ENCODE results near the gene CCDC116.
A peak's percentile ranks its signal among the peaks of the same experiment; 100 is the strongest.
"Not testable (repeated sequence)": the region's sequence is repeated elsewhere in the genome, so short reads cannot be mapped to it uniquely, and the experiment has no call there.

The CCDC116 gene

DNA sequence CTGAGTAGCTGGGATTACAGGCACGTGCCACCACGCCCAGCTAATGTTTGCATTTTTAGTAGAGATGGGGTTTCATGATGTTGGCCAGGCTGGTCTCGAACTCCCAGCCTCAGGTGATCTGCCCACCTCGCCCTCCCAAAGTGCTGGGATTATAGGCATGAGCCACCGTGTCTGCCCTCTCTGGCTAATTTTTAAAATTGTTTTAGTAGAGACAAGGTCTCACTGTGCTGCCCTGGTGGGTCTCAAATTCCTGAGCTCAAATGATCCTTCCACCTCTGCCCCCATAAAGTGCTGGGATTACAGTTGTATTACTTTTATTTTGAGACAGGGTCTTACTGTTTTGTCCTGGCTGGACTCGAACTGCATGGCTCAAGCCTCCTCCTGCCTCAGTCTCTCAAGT, 13.0 kb downstream of the CCDC116 start:
- not testable (repeated sequence) for H3K4me3 ChIP-seq (ENCODE audit: low read depth, low read length); DNase-seq (ENCODE audit: low read depth)

DNA sequence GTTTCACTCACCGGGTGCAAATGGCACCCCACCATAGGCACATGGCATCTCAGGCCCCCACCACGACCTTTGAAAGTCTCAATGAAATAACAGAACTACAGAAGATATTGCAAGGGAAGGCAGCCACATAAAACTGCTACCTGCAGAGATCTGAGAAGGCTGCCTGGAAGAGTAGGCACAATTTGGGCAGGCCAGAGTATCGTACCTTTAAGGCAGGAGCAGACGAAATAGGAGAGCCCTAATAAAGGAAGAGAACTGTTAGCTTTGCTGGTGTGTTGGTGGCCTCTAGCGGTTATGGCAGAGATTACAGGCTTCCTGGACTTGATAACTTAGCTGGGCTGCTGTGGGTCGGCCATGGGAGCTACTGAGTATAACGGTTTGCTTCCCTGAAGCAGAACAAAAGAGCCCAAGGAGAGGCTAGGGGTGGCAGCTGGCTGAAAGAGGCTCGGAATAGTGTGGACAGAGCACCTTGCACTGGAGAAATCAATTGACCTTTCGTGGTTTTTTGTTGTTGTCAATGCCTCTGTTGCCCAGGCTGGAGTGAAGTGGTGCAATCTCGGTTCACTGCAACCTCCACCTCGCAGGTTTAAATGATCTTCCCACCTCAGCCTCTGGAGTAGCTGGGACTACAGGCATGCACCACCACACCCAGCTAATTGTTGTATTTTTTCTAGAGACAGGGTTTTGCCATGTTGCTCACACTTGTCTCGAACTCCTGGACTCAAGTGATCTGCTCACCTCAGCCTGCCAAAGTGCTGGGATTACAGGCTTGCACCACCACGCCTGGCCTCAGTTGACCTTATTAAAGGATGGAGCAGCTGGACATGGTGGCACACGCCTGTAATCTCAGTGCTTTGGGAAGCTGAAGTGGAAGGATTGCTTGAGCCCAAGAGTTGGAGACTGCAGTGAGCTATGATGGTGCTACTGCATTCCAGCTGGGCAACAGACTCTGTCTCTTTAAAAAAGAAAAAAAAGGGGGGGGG, 14.3 kb downstream of the CCDC116 start:
- no peak overlapping the region for H3K4me3 ChIP-seq (ENCODE audit: low read depth, low read length)
- DNase-seq (ENCODE audit: low read depth) = no peak

DNA sequence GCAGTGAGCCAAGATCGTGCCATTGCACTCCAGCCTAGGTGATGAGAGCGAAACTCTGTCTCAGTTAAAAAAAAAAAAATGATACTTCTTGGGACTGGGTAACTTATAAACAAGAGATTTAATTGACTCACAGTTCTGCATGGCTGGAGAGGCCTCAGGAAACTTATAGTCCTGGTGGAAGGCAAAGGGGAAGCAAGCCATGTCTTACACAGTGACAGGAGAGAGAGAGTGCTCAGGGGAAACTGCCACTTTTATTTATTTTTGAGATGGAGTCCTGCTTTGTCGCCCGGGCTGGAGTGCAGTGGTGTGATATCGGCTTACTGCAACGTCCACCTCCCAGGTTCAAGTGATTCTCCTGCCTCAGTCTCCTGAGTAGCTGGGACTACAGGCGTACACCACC, 17.7 kb downstream of the CCDC116 start:
- H3K4me3 ChIP-seq (ENCODE audit: low read depth, low read length) = no peak overlapping the region
- DNase-seq (ENCODE audit: low read depth) = no peak

DNA sequence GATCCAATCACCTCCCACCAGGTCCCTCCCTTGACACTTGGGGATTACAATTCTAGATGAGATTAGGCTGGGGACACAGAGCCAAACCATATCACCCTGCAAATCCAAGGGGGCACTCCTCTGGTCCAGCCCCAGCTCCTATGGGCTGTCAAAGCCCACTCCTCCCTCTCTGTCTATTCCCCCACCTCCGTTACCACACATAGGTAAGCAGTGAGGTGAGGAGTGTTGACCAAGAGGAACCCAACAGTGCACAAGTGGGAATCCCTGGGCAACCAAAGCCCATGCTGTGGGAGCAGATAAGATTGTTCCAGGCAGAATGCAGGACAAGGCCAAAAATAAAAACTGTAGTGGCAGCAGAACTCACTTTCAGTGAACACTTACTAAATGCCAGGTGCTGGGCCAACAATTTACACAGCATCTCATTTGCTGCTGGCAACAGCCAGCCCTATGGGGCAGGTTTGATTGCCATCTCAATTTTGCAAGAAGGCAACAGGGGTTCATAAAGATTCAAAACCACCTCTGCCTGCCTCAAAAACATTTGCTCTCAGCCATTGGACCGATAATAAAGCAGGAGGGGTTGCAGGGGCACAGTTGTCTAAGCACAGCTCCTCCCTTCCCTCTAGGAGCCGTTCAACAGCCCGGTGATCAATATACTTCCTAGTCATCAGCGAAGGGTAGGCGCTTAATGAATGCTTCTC, 18.4 kb downstream of the CCDC116 start:
- DNase-seq (ENCODE audit: low read depth) = no peak
- peak overlapping the region; percentile 79 for H3K4me3 ChIP-seq (ENCODE audit: low read depth, low read length)

DNA sequence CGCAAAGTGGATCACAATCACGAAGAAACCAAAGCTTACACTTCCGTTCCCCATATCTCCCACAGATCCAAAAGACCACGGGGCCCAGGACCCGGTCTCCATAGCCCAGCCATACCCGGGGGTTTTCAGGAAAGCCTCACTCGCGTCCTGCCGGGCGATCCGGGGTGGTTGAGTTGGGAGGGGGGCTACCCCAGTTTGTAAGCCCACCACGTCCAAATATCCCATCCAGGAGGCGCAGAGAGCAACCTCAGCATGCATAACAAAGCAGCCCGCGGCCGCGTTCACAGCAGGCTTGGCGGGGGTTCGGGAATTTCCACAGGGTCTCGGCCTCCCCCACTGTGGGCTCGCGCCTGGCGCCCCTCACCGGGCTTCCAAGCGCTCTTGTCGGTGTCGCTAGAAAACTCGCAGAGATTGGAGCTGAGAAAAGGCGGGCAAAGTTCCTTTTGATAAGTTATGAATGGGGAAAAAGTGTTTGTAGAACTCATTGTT, 19.0 kb downstream of the CCDC116 start:
- no peak for DNase-seq (ENCODE audit: low read depth)
- peak overlapping the region; percentile 79 for H3K4me3 ChIP-seq (ENCODE audit: low read depth, low read length)

DNA sequence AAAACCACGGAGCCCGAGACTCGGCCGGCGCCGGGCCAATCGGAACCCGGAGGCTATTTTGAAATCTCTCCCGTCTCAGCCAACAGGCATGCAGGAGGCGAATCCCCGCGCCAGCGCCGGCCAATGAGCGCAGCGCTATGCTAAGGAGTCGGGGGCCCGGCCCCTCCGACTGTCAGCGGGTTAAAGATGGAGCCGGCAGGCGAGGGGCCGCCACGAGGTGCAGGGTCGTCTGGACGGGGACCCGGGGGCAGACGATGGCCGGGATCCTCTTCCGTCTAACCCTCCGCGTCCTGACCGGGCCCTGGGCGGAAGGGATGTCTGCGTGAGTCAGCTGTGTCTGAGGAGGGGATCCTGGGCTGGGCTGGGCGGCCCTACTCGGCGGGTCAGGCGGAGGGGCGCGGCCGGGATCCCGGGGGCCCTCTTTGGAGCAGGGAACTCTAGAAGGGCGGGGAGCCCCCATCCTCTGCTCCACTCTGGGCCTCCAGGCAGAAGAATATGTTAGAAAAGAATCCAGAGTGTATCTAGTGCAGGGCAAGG, 19.5 kb downstream of the CCDC116 start:
- DNase-seq (ENCODE audit: low read depth) = peak; percentile 53
- peak overlapping the region; percentile 79 for H3K4me3 ChIP-seq (ENCODE audit: low read depth, low read length)

DNA sequence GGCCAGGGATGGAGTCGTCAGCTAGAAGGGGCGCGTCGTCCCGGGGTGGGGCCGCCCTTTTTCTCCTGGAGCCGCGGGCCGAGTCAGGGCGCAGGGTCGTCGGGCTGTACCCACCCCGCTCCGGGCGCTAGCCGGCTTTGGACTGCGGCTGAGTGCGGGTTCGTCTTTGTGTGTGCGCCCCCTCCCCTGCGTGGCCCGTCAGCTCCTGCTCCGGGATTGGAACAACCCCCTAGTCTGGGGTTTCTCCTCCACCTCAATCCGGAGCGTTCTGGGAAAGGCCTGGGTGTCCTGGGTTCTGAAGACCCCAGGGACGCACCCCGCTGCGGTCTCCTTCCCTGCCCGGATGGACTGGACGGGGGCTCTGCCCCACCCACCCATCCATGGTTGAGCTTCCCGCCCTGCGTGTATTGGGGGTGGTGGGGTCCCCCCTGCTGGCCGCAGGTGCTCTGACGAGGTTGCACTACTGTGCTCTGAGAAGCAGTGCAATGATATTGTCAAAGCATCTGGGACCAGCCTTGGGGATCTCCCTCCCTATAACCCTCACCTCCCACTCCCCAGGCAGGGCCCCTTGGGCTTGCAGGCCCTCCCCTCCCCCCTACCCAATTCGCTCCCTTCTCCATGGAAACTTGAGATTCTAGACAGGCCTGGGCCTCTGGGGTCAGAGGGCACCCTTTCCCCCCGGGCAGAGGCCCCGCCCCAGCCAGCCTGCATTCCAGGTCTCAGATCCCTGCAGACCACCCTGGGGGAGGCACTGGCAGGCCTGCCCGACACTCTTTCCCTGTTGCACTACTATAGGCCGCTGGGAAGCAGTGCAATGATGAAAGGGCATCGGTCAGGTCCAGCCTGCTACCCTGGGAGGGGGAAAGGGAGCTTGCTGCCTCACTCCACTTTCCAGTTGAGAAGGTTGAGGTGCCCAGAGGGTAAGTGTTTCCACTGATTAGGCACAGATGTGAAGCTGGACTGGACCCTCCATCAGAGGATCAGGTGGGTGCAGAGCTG, 20.3 kb downstream of the CCDC116 start:
- H3K4me3 ChIP-seq (ENCODE audit: low read depth, low read length) = peak overlapping the region; percentile 79
- no peak for DNase-seq (ENCODE audit: low read depth)

DNA sequence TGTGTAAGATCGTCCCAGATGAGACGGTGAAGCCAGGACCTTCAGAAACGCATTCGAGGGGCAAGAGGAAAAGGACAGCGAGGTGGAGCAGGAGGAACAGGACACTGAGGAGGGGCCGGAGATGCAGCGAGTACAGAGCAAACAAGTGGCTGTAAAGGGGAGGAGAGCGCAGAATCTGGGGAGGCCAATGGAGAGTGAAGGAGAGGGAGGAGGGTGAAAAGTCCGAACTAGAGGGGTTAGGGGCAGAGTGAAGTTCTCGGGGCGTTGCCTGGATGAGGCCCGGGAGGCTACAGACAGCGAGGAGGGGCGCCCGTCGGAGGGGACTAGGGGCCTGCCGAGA, 24.4 kb downstream of the CCDC116 start:
- no peak for DNase-seq (ENCODE audit: low read depth)
- H3K4me3 ChIP-seq (ENCODE audit: low read depth, low read length) = peak overlapping the region; percentile 53

DNA sequence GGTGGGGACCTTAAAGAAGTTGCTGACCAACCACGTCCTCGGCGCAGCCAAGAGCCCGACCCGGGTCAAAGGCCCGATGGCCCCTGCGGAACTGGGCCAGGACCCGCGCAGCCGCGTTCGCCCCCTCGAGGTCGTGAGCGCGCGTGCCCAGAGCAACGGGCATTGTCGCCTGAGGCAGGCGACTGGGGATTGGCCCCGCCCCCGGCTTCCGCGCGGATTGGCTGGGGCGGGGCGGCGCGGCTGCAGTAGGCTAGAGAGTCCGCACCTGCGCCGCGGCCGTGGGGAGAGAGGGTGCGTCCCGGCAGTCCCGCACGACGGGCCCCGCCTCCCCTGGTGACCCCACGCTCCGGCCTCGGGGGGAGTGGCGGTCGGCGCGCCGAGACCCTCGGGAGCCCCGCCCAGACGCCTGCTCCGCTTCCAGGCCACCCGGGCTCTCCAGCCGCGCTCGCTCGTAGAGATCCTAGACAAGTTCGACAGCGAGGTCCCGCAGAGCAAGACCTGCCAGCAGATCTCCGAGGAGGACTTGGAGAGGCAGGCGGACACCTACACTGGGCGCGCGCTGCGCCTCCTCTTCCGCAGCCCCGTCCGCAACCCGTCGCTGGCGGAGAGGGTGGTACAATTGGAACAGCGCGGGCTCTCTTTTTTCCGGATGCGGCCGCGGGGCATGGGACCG, 24.9 kb downstream of the CCDC116 start:
- DNase-seq (ENCODE audit: low read depth) = no peak
- peak overlapping the region; percentile 53 for H3K4me3 ChIP-seq (ENCODE audit: low read depth, low read length)

DNA sequence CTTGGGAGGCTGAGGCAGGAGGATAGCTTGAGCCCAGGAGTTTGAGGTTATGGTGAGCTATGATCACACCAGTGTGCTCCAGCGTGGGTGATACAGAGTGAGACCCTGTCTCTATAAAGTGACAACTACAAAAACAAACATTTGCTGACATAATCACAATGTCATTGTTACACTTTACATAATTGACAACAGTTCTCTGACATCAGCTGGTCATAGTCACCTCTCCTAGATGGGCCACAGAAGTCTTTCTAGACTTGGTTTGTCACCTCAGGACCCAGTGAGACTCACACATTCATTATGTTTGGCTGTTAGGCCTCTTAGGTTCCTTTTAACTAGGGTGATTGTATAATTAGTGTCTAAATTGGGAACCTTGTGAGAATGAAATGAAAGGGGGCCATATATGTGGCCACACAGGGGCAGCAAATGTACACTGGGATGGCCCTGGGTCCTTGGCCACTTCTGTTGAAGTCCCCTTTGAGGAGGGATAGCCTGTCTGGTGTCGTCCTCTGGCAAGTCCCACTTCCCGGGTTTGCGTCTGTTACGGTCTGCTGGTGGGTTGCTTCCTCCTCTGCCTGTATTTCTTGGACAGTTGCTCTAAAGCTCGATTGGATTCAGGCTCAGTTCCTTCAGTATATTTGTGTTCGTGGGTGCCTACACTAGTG, 27.4 kb downstream of the CCDC116 start:
- no peak for DNase-seq (ENCODE audit: low read depth)

DNA sequence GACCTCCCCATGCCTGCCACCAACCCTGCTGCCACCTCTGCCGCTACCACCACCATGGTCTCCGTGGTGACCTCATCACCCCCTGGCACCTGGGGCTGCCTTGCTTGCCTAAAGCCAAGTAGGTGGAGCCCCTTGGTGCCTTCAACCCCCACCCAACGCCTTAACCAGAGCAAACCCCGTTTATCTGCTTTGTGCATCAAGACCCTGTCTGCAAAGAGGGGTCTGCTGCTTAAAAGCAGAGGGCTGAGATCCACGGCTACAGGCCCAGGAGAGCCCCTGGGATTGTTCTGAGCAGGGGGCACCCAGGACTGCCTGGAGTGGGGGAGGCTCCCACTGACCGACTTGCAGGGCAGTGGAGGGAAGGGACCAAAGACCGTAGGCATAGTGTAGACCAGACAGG, 28.3 kb downstream of the CCDC116 start:
- DNase-seq (ENCODE audit: low read depth) = no peak
- no peak overlapping the region for H3K4me3 ChIP-seq (ENCODE audit: low read depth, low read length)

More for the DNA sequence above, 27.4 kb downstream of the CCDC116 start:
- H3K4me3 ChIP-seq (ENCODE audit: low read depth, low read length) = no peak overlapping the region

DNA sequence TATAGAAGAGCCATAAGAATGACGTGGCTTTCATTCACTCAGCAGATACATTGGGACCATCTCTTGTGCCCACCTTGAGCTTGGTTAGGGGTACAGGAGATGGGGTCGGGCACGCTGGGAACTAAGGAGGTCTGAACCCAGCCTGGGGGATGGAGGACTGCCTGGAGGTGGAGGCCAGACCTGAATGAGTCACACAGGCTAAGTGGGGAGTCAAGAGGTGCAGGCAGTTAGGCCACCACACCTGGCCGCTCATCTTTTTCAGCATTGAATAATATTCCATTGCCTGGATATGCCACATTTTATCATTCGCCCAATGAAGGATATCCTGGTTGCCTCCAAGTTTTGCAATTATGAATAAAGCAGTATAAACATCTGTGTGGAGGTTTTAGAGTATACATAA, 29.4 kb downstream of the CCDC116 start:
- no peak for DNase-seq (ENCODE audit: low read depth)
- H3K4me3 ChIP-seq (ENCODE audit: low read depth, low read length) = no peak overlapping the region

DNA sequence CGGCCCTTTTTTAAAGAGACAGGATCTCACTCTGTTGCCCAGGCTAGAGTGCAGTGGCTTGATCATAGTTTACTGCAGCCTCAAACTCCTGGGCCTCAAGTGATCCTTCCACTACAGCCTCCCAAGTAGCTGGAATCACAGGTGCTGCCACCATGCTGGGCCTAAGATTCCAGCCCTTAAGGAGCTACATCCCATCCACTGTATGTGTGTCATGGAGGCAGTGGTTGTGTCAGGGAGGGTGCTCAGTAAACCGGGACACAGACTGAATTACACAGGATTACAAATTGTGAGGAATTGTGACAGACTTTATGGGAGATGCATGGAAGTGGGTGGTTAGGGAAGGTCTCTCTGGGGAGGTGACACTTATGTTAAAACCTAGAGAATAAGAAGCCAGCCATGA, 31.2 kb downstream of the CCDC116 start:
- DNase-seq (ENCODE audit: low read depth) = no peak
- H3K4me3 ChIP-seq (ENCODE audit: low read depth, low read length) = no peak overlapping the region

DNA sequence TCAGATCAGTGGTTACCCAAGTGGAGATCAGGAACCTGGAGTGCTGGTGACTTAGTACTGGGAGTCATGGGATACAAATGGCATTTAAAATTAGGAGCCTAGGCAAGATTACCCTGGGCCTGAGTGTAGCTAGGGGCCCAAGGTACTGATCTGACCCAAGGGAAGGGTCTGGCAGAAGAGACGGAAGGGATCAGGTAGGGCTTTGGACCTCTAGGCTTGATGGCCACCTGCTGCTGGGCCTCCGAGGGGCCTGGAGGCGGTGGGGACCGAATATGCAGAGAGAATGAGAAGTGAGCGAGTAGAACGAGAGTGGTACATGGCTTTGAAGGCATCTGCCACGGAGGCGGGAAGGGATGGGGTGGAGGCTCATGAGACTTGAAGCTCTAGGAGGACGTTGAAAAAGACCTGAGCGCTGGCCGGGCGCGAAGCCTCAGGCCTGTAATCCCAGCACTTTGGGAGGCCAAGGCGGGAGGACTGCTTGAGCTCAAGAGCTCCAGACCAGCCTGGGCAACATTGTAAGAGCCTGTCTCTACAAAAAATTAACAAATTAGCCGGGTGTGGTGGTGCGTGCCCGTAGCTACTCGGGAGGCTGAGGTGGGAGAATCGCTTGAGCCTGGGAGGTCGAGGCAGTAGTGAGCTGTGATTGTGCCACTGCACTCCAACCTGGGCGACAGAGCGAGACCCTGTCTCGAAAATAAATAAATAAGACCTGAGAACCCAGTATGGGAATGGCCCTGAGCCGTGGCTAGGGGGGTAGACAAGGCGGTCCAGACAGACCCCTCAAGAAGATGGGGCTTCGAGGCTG, 32.7 kb downstream of the CCDC116 start:
- no peak for DNase-seq (ENCODE audit: low read depth)
- peak overlapping the region; percentile 89 for H3K4me3 ChIP-seq (ENCODE audit: low read depth, low read length)

DNA sequence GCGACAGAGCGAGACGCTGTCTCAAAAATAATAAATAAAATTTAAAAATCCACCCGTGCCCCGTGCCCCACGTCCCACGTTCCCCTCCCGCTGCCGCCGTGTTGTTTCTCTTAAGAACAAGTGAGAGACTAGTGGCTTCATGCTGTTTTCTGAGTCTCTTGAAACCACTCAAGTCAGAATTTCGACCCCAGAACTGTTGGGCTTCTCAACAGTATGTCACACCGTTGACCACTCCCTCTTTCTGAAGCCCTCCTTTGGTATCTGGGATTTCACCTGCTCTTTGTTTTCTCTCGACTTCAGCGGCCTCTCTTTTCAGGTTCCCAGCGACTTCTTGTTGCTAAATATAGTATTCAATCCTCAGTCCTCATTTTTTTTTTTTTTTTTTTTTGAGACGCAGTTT, 34.2 kb downstream of the CCDC116 start:
- no peak for DNase-seq (ENCODE audit: low read depth)
- H3K4me3 ChIP-seq (ENCODE audit: low read depth, low read length) = peak overlapping the region; percentile 89

DNA sequence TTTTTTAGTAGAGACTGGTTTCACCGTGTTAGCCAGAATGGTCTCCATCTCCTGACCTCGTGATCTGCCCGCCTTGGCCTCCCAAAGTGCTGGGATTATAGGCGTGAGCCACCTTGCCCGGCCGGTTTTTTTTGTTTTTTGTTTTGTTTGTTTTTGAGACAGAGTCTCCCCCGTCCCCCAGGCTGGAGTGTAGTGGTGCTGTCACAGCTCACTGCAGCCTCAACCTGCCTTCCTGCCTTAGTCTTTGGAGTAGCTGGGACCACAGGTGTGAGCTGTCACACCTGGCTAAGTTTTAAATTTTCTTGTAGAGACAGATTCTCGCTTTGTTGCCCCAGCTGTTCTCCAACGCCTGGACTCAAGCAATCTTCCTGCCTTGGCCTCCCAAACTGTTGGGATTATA, 36.5 kb downstream of the CCDC116 start:
- H3K4me3 ChIP-seq (ENCODE audit: low read depth, low read length) = no peak overlapping the region

DNA sequence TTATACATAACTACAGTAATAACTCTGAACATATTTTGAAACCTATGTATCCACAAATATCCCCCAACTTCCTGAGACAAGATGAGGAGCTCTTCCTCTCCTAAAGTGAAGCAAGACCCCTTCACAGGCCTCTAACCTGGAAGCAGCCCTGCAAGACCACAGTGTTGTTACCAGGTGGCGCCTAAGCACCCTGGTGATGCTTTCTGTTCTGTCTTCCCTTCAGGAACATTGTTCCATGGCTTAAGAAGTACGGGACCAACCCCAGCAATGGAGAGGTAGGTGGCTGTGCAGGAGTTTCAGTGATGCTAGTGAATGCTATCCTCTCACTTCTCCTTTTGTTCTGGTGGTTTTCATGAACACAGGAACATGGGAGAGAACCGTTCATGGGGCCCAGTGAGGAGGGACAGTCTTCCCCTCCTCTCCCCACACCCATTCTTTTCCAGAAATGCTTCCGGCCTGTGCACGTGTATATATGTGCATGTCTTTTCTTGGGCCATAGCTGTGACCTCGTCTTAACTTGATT, 39.6 kb downstream of the CCDC116 start:
- no peak overlapping the region for H3K4me3 ChIP-seq (ENCODE audit: low read depth, low read length)
- DNase-seq (ENCODE audit: low read depth) = no peak

More for the DNA sequence above, 36.5 kb downstream of the CCDC116 start:
- no peak for DNase-seq (ENCODE audit: low read depth)

All from skeletal muscle cell (primary cell).